HepG2 (cell line): ENCODE results near the gene BIRC2. TPM values are rescaled to one million over a fixed set of nuclear protein-coding genes. Genes with fewer than 3 reads are reported as not detected.
A peak's percentile ranks its signal among the peaks of the same experiment; 100 is the strongest.

Experiments used
- ATM ChIP-seq: fragments of 450-650 bp; IDR thresholded peaks from 2 replicates; pipeline ENCODE4 v1.7.1; 2017; ENCODE audit warnings: mild to moderate bottlenecking, borderline replicate concordance
- CEBPB ChIP-seq: IDR thresholded peaks from 2 replicates; pipeline ENCODE4 v1.6.1; 2011; ENCODE audit warnings: low read depth, low read length, improper control_type of control experiment, borderline replicate concordance
- GLI4 ChIP-seq: sonication (generic); formaldehyde crosslinking; IDR thresholded peaks from 2 replicates; pipeline ENCODE4 v1.5.1; 2020; ENCODE audit warnings: missing genetic modification reagents, mild to moderate bottlenecking, moderate library complexity, borderline replicate concordance
- HHEX ChIP-seq: IDR thresholded peaks from 2 replicates; pipeline ENCODE4 v1.6.1; 2016; ENCODE audit warnings: control low read depth
- LCORL ChIP-seq, 2 experiments: fragments of 450-650 bp in 1 of 2; sonication (generic) in 1 of 2; formaldehyde crosslinking in 1 of 2; IDR thresholded peaks; 2 replicates each; pipeline versions ENCODE4 v1.5.0 to v1.6.1; 2017 to 2020; ENCODE audit warnings: antibody characterized with exemption in 1 of 2, missing genetic modification reagents in 1 of 2
- MXI1 ChIP-seq: IDR thresholded peaks from 3 replicates; pipeline ENCODE4 v1.6.1; 2012; ENCODE audit warnings: low read depth, low read length, inconsistent platforms, borderline replicate concordance
- NFYB ChIP-seq: sonication (generic); formaldehyde crosslinking; IDR thresholded peaks from 2 replicates; pipeline ENCODE4 v1.4.0; 2020; ENCODE audit warnings: missing genetic modification reagents
- RAD21 ChIP-seq: fragments of 450-650 bp; formaldehyde crosslinking; IDR thresholded peaks from 2 replicates; pipeline ENCODE4 v1.5.0; 2020; ENCODE audit warnings: mild to moderate bottlenecking
- REL ChIP-seq: sonication (generic); formaldehyde crosslinking; conservative IDR thresholded peaks from 2 replicates; pipeline ENCODE4 v1.8.0; 2022; ENCODE audit warnings: mild to moderate bottlenecking, missing genetic modification reagents, moderate library complexity
- SALL1 ChIP-seq: sonication (generic); formaldehyde crosslinking; IDR thresholded peaks from 2 replicates; pipeline ENCODE4 v1.8.0; 2022; ENCODE audit warnings: mild to moderate bottlenecking, missing genetic modification reagents
- SETDB1 ChIP-seq: sonication (generic); formaldehyde crosslinking; IDR thresholded peaks from 2 replicates; pipeline ENCODE4 v1.5.1; 2020; ENCODE audit warnings: missing genetic modification reagents, mild to moderate bottlenecking, borderline replicate concordance
- ZNF230 ChIP-seq: sonication (generic); formaldehyde crosslinking; IDR thresholded peaks from 2 replicates; pipeline ENCODE4 v1.4.0; 2020; ENCODE audit warnings: mild to moderate bottlenecking, missing genetic modification reagents
- ZNF234 ChIP-seq: sonication (generic); formaldehyde crosslinking; conservative IDR thresholded peaks from 2 replicates; pipeline ENCODE4 v1.5.1; 2020; ENCODE audit warnings: mild to moderate bottlenecking, missing genetic modification reagents
- ZNF605 ChIP-seq: sonication (generic); formaldehyde crosslinking; IDR thresholded peaks from 2 replicates; pipeline ENCODE4 v1.8.0; 2022; ENCODE audit warnings: mild to moderate bottlenecking, missing genetic modification reagents
- ZNF790 ChIP-seq: sonication (generic); formaldehyde crosslinking; IDR thresholded peaks from 2 replicates; pipeline ENCODE4 v1.8.0; 2022; ENCODE audit warnings: missing genetic modification reagents, mild to moderate bottlenecking, borderline replicate concordance
- ZNF83 ChIP-seq: sonication (generic); formaldehyde crosslinking; IDR thresholded peaks from 2 replicates; pipeline ENCODE4 v1.4.0; 2020; ENCODE audit warnings: missing genetic modification reagents, mild to moderate bottlenecking, borderline replicate concordance
- polyA plus RNA-seq, 8 experiments: library from polyadenylated mRNA; depleted of rRNA in 3 of 8; stranded (reverse) in 7 of 8; unstranded in 1 of 8; fragments of >200 nt; fragmentation: Illumina TruSeq in 4 of 8; extraction: Trizol in 4 of 8; gene quantifications; 2 replicates each; pipeline versions ENCODE4 v1.2.1 to v1.2.3, GENCODE V29; 2011 to 2016; ENCODE audit warnings: low read depth in 4 of 8, missing spikeins in 1 of 8, mixed read lengths in 1 of 8; ENCODE audit not compliant: insufficient read depth in 1 of 8
- total RNA-seq, 5 experiments: library from RNA; depleted of rRNA; stranded (reverse); fragments of >200 nt; fragmentation: Illumina TruSeq; extraction: Trizol; gene quantifications; 2 replicates each; pipeline ENCODE4 v1.2.3, GENCODE V29; 2016; ENCODE audit warnings: low read depth in 1 of 5
- TF ChIP-seq, protein P1 (sequence below): sonication (generic); formaldehyde crosslinking; IDR thresholded peaks from 2 replicates; pipeline ENCODE4 v1.8.0; 2022; ENCODE audit warnings: mild to moderate bottlenecking, missing genetic modification reagents, borderline replicate concordance
- TF ChIP-seq, protein P2 (sequence below), 2 experiments: IDR thresholded peaks; 2 replicates each; pipeline ENCODE4 v1.6.1; 2011 to 2012; ENCODE audit warnings: low read length in 2 of 2, borderline replicate concordance in 1 of 2, low read depth in 1 of 2, mild to moderate bottlenecking in 1 of 2, moderate library complexity in 1 of 2
- TF ChIP-seq, protein P3 (sequence below): sonication (generic); formaldehyde crosslinking; IDR thresholded peaks from 2 replicates; pipeline ENCODE4 v1.5.0; 2020; ENCODE audit warnings: missing genetic modification reagents
- TF ChIP-seq, protein P4 (sequence below): sonication (generic); formaldehyde crosslinking; IDR thresholded peaks from 2 replicates; pipeline ENCODE4 v1.5.0; 2020; ENCODE audit warnings: mild to moderate bottlenecking, missing genetic modification reagents, moderate library complexity
- TF ChIP-seq, protein P5 (sequence below): sonication (generic); formaldehyde crosslinking; IDR thresholded peaks from 2 replicates; pipeline ENCODE4 v1.8.1; 2023; ENCODE audit warnings: mild to moderate bottlenecking, inconsistent platforms, moderate library complexity, missing genetic modification reagents, borderline replicate concordance

Gene BIRC2
- total and polyA plus RNA-seq, 2 of the 13 experiments (the other 11 are each of a cell fraction or from before 2014, with no cell fraction given), result 61.7 to 62.2 TPM

DNA sequence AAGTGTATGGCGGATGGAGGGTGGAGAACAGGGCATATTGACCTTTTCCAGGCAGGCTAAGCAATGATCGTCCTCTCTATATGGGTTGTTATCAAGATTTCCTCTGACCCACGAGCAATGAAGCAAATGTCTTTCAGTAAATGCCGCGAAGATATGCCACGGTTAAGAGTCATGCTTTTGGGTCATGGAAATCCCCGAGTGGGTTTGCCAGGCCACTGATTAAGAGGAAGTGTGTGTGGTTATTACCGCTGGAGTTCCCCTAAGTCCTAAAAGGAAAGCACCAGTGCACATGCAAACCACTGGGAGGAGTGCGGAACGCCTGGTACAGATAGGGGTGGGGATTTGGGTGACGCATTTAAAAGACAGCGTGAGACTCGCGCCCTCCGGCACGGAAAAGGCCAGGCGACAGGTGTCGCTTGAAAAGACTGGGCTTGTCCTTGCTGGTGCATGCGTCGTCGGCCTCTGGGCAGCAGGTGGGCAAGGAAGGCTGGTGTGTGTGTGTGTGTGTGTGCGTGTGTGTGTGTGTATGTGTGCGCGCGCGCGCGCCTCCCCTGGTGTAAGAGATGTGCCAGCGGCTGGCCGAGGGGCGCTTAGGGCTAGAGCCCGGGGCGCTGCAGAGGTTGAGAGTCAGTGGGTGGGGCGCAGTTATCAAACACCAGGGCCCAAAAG, 29.8 kb upstream of the BIRC2 start, which contains the start of gene BIRC3 (continued):
- TF ChIP-seq, protein P1, sequence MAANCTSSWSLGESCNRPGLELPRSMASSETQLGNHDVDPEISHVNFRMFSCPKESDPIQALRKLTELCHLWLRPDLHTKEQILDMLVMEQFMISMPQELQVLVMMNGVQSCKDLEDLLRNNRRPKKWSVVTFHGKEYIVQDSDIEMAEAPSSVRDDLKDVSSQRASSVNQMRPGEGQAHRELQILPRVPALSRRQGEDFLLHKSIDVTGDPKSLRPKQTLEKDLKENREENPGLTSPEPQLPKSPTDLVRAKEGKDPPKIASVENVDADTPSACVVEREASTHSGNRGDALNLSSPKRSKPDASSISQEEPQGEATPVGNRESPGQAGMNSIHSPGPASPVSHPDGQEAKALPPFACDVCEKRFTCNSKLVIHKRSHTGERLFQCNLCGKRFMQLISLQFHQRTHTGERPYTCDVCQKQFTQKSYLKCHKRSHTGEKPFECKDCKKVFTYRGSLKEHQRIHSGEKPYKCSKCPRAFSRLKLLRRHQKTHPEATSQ, result no peak
- TF ChIP-seq SALL1 (CRISPR knock-in tag) (peak; percentile 91), ZNF790 (no peak), HHEX (CRISPR knock-in tag) (no peak), SETDB1 (CRISPR knock-in tag) (no peak), ZNF83 (CRISPR knock-in tag) (no peak), MXI1 (no peak), LCORL (IDR thresholded peaks at IDR 0.05) (no peak), LCORL (CRISPR knock-in tag; IDR thresholded peaks at IDR 0.05) (peak; percentile 65), ZNF234 (CRISPR knock-in tag) (no peak), CEBPB (no peak), GLI4 (CRISPR knock-in tag) (no peak), ATM (no peak), ZNF605 (CRISPR knock-in tag) (peak; percentile 72; the same call in 1 of the 2 replicates), REL (no peak), ZNF230 (CRISPR knock-in tag) (no peak), RAD21 (CRISPR knock-in tag) (0 out of 2 replicates have a peak, but pooled peaks have one; percentile 25), NFYB (CRISPR knock-in tag) (no peak)
- TF ChIP-seq, protein P2, sequence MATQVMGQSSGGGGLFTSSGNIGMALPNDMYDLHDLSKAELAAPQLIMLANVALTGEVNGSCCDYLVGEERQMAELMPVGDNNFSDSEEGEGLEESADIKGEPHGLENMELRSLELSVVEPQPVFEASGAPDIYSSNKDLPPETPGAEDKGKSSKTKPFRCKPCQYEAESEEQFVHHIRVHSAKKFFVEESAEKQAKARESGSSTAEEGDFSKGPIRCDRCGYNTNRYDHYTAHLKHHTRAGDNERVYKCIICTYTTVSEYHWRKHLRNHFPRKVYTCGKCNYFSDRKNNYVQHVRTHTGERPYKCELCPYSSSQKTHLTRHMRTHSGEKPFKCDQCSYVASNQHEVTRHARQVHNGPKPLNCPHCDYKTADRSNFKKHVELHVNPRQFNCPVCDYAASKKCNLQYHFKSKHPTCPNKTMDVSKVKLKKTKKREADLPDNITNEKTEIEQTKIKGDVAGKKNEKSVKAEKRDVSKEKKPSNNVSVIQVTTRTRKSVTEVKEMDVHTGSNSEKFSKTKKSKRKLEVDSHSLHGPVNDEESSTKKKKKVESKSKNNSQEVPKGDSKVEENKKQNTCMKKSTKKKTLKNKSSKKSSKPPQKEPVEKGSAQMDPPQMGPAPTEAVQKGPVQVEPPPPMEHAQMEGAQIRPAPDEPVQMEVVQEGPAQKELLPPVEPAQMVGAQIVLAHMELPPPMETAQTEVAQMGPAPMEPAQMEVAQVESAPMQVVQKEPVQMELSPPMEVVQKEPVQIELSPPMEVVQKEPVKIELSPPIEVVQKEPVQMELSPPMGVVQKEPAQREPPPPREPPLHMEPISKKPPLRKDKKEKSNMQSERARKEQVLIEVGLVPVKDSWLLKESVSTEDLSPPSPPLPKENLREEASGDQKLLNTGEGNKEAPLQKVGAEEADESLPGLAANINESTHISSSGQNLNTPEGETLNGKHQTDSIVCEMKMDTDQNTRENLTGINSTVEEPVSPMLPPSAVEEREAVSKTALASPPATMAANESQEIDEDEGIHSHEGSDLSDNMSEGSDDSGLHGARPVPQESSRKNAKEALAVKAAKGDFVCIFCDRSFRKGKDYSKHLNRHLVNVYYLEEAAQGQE (IDR thresholded peaks at IDR 0.05; ENCODE audit: borderline replicate concordance in 1 of 2, low read depth in 1 of 2, low read length in 2 of 2), result no peak
- TF ChIP-seq, protein P3, sequence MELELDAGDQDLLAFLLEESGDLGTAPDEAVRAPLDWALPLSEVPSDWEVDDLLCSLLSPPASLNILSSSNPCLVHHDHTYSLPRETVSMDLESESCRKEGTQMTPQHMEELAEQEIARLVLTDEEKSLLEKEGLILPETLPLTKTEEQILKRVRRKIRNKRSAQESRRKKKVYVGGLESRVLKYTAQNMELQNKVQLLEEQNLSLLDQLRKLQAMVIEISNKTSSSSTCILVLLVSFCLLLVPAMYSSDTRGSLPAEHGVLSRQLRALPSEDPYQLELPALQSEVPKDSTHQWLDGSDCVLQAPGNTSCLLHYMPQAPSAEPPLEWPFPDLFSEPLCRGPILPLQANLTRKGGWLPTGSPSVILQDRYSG (CRISPR knock-in tag), result no peak
- TF ChIP-seq, protein P4, sequence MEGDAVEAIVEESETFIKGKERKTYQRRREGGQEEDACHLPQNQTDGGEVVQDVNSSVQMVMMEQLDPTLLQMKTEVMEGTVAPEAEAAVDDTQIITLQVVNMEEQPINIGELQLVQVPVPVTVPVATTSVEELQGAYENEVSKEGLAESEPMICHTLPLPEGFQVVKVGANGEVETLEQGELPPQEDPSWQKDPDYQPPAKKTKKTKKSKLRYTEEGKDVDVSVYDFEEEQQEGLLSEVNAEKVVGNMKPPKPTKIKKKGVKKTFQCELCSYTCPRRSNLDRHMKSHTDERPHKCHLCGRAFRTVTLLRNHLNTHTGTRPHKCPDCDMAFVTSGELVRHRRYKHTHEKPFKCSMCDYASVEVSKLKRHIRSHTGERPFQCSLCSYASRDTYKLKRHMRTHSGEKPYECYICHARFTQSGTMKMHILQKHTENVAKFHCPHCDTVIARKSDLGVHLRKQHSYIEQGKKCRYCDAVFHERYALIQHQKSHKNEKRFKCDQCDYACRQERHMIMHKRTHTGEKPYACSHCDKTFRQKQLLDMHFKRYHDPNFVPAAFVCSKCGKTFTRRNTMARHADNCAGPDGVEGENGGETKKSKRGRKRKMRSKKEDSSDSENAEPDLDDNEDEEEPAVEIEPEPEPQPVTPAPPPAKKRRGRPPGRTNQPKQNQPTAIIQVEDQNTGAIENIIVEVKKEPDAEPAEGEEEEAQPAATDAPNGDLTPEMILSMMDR (CRISPR knock-in tag), result peak; percentile 59
- TF ChIP-seq, protein P5, sequence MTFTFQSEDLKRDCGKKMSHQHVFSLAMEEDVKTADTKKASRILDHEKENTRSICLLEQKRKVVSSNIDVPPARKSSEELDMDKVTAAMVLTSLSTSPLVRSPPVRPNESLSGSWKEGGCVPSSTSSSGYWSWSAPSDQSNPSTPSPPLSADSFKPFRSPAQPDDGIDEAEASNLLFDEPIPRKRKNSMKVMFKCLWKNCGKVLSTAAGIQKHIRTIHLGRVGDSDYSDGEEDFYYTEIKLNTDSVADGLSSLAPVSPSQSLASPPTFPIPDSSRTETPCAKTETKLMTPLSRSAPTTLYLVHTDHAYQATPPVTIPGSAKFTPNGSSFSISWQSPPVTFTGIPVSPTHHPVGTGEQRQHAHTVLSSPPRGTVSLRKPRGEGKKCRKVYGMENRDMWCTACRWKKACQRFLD, result no peak
